Measurements from ENCODE around the gene SLC6A9.
A peak's percentile ranks its signal among the peaks of the same experiment; 100 is the strongest.

The SLC6A9 gene

GRCh38 chr1:43974443-43975248, 56.6 kb downstream of the SLC6A9 start, which contains the start of gene ATP6V0B:
Gene ATP6V0B, plus strand, starts transcription at chr1:43974960. Its CDS starts 81 bp downstream, at chr1:43975041.
- TF ChIP-seq, protein P1, sequence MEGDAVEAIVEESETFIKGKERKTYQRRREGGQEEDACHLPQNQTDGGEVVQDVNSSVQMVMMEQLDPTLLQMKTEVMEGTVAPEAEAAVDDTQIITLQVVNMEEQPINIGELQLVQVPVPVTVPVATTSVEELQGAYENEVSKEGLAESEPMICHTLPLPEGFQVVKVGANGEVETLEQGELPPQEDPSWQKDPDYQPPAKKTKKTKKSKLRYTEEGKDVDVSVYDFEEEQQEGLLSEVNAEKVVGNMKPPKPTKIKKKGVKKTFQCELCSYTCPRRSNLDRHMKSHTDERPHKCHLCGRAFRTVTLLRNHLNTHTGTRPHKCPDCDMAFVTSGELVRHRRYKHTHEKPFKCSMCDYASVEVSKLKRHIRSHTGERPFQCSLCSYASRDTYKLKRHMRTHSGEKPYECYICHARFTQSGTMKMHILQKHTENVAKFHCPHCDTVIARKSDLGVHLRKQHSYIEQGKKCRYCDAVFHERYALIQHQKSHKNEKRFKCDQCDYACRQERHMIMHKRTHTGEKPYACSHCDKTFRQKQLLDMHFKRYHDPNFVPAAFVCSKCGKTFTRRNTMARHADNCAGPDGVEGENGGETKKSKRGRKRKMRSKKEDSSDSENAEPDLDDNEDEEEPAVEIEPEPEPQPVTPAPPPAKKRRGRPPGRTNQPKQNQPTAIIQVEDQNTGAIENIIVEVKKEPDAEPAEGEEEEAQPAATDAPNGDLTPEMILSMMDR (IDR thresholded peaks at IDR 0.05; ENCODE audit: control insufficient read depth, insufficient read depth, low read depth, low read length, missing control alignments), result peak; percentile 22
- peak within 1 kb of the TSS; percentile 93 for H3K4me3 ChIP-seq (ENCODE audit: control insufficient read depth, low read depth, low read length)
- peak; percentile 54 for DNase-seq (ENCODE audit: low read depth)

DNA sequence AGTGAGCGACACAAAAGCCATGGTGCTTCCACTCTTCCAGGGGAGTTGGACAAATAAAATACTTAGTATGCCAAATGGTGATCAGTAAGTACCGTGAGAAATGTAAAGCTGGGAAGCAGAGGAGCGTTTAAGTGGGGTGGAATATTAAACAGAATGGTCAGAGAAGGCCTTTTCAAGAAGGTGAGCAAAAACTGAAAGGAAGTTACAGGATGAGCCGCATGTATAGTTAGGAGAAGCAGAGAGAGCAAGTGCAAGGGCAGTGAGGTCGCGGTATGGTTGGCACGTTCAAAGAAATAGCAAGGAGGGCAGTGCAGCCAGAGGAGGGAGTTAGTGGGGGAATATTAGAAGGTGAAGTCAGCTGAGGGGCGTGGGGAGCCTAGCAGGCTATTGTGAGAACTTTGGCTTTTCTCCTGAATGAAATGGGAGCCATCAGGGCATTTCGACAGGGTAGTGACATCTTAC, 57.2 kb downstream of the SLC6A9 start:
- TF ChIP-seq, protein P1 (IDR thresholded peaks at IDR 0.05; ENCODE audit: control insufficient read depth, insufficient read depth, low read depth, low read length, missing control alignments), result no peak
- H3K4me3 ChIP-seq (ENCODE audit: control insufficient read depth, low read depth, low read length), result peak overlapping the region; percentile 93
- no peak for DNase-seq (ENCODE audit: low read depth)

DNA sequence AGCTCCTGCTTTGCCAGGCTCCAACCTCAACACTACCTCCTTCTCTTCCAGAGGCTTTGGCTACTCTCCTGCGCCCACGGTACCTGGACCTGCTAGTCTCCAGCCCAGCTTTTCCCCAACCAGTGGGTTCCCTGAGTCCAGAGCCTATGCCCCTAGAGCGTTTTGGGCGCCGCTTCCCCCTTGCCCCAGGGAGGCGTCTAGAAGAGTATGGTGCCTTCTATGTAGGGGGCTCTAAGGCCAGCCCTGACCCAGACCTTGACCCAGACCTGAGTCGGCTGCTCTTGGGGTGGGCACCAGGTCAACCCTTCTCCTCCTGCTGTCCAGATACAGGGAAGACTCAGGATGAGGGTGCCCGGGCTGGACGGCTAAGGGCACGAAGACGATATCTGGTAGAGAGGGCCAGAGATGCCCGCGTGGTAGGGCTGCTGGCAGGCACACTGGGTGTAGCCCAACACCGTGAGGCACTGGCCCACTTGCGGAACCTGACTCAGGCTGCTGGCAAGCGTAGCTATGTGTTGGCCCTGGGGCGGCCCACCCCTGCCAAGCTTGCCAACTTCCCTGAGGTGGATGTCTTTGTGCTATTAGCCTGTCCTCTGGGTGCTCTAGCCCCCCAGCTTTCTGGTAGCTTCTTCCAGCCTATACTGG, 59.8 kb downstream of the SLC6A9 start:
- TF ChIP-seq, protein P1 (IDR thresholded peaks at IDR 0.05; ENCODE audit: control insufficient read depth, insufficient read depth, low read depth, low read length, missing control alignments), result no peak
- no peak for DNase-seq (ENCODE audit: low read depth)
- H3K4me3 ChIP-seq (ENCODE audit: control insufficient read depth, low read depth, low read length), result no peak overlapping the region

DNA sequence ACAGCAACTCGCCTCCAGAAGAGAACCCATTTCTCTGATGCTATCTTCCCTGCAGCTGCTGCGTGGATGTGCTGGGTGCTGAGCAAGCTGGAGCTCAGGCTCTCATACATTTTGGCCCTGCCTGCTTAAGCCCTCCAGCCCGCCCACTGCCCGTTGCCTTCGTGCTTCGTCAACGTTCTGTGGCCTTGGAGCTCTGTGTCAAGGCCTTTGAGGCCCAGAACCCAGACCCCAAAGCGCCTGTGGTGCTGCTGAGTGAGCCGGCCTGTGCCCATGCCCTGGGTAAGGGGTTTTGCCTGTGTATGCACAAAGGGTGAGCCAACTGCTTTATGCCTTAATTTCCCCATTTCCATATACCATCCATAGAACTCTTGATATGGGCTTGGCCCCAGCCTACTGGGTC, 60.4 kb downstream of the SLC6A9 start:
- TF ChIP-seq, protein P1 (IDR thresholded peaks at IDR 0.05; ENCODE audit: control insufficient read depth, insufficient read depth, low read depth, low read length, missing control alignments), result no peak
- DNase-seq (ENCODE audit: low read depth), result no peak
- H3K4me3 ChIP-seq (ENCODE audit: control insufficient read depth, low read depth, low read length), result peak overlapping the region; percentile 71

- TF ChIP-seq, protein P1 (IDR thresholded peaks at IDR 0.05; ENCODE audit: control insufficient read depth, insufficient read depth, low read depth, low read length, missing control alignments), result no peak
- DNase-seq (ENCODE audit: low read depth), result no peak
- peak overlapping the region; percentile 71 for H3K4me3 ChIP-seq (ENCODE audit: control insufficient read depth, low read depth, low read length)
These were observed 60.8 kb downstream of the SLC6A9 start for GRCh38 chr1:43970502-43970901.

- TF ChIP-seq, protein P1 (IDR thresholded peaks at IDR 0.05; ENCODE audit: control insufficient read depth, insufficient read depth, low read depth, low read length, missing control alignments), result peak; percentile 6
- peak; percentile 86 for DNase-seq (ENCODE audit: low read depth)
- peak within 1 kb of the TSS; percentile 71 for H3K4me3 ChIP-seq (ENCODE audit: control insufficient read depth, low read depth, low read length)
These were observed 61.4 kb downstream of the SLC6A9 start, which contains the start of gene DPH2 for GRCh38 chr1:43969746-43970466. Gene DPH2, plus strand, starts transcription at chr1:43970010. Its CDS starts 166 bp downstream, at chr1:43970176.

All from AG09309 (cell line).